HG03175 (cell line): ENCODE measurements around the gene AP3S1.
"Not testable (repeated sequence)": the region's sequence is repeated elsewhere in the genome, so short reads cannot be mapped to it uniquely, and the experiment has no call there.

Source experiments
- ATAC-seq: cut with Tn5 transposase; IDR thresholded peaks from one replicate; pipeline ENCODE4 v1.9.1; 2021; ENCODE audit warnings: mild to moderate bottlenecking, moderate library complexity; ENCODE audit not compliant: unreplicated experiment

The AP3S1 gene

GRCh38 chr5:115841382-115842088, at the start of gene AP3S1, which contains the start of gene ATG12:
AP3S1 (plus strand) TSS chr5:115841935; CDS start chr5:115842038, 103 bp downstream.
ATG12 (minus strand) TSS chr5:115841565; CDS start chr5:115841552, 13 bp downstream.
- ATAC-seq: peak; percentile 89

DNA sequence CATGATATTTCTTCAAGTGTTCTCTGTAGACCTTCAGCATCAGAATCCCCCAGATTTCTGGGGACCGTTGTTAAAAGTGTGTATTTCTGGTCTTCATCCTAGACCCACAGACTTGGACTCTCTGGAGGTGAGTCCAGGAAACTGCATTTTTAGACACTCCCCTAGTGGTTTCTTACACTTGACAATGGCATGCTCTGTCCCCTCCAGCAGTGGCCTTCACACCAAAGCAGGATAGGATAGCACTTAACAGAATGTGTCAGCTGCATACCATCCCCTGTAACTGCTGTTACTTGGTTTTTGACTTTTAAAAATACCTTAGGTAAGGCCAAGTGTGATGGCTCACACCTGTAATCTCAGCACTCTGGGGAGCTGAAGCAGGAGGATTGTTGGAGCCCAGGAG, 46.0 kb upstream of the AP3S1 start:
- no peak for ATAC-seq

- ATAC-seq: no peak
Observed at GRCh38 chr5:115796656-115797055, 45.1 kb upstream of the AP3S1 start.

DNA sequence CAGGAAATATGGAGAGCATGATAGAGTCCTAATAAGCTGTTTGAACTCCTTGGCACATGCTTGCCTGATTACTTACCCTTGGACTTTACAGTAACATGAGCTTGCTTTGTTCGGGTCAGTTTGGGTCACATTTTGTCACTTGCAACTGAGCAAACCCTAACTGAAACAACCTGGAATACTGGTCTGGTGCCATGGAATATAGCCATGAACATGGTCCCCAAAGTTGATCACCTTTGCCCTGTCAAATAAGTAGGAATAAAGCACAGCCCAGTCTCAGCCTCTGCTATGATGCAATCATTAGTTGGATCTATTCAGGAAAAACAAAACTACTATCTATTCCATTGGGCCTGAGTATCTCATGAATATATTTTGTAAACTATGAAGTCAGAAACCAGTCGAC, 43.5 kb upstream of the AP3S1 start:
- no peak for ATAC-seq

- no peak for ATAC-seq
Observed at GRCh38 chr5:115800108-115800507, 41.6 kb upstream of the AP3S1 start.

- ATAC-seq: no peak
Observed at GRCh38 chr5:115801152-115801551, 40.6 kb upstream of the AP3S1 start.

- ATAC-seq: no peak
Observed at GRCh38 chr5:115801984-115802383, 39.8 kb upstream of the AP3S1 start.

DNA sequence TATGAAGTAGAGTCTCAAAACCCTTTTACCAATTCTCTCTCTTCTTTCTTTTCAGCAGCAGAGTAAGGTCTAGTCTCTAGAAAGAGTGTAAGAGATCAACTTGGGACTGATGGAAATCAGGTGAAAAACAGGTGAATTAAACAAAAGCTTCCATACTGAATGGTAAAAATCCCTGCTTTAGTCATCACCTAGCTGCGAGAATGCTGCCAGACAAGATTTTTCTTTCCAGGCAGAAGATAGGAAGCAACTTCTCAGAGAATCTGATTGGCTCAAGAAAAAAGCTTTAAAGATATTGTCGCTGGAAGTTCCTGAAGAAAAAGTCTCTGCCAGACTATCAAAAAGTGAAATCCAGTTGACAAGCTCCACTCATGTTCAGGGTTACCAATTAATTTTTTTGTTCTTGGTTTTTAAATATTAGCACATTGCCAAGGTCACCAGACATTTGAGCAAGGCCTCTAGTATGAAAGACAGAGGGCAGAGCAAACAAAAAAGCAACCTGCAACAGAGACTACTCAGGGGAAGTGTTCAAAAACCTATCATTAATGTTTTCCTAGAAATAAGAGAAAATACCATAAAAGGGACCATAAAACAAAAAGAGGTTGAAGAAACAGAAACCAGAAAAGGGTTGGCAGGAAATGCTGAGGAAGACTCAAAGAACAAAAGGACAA, 34.6 kb upstream of the AP3S1 start:
- ATAC-seq: no peak

GRCh38 chr5:115807654-115808052, 34.1 kb upstream of the AP3S1 start:
- ATAC-seq: no peak

GRCh38 chr5:115808066-115808465, 33.7 kb upstream of the AP3S1 start:
- not testable (repeated sequence) for ATAC-seq

DNA sequence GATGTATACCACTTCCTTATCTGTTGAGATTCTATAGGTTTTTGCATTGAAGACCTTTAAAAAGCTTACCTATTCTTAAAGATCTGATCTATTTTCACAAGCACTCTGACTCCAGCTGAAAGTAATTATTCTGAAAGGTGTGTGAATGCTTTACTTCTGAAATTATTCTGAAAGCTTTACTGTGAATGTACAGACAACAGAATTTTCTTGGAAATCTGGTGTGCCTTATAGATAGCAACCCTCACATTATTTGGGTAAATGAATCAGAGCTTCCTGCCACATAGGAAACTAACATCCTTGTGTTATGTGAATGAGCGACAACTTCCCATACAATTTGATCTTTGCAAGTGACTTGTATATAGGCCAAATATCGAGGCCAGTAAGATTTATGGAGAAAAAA, 31.8 kb upstream of the AP3S1 start:
- no peak for ATAC-seq

- no peak for ATAC-seq
Observed at GRCh38 chr5:115810761-115811160, 31.0 kb upstream of the AP3S1 start.

GRCh38 chr5:115811406-115811805, 30.3 kb upstream of the AP3S1 start:
- ATAC-seq: no peak

DNA sequence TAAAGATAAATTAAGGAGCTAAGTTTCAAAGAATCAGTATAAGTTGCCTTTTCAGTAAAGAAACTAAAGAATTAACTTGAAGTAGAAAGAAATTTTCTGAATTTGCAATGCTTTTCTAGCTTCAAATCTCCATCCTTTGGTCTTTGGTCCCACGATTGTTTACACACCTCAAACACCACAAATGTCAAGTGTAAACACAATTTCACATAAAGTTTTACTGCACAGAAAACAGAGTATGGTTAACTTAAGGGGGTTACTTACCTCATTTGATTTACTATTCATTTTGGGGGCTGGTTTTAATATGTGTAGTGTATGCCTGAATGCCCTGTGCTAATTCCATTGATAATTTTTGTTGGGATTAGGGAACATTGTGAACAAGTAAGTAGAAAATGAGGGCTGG, 29.4 kb upstream of the AP3S1 start:
- ATAC-seq: no peak

DNA sequence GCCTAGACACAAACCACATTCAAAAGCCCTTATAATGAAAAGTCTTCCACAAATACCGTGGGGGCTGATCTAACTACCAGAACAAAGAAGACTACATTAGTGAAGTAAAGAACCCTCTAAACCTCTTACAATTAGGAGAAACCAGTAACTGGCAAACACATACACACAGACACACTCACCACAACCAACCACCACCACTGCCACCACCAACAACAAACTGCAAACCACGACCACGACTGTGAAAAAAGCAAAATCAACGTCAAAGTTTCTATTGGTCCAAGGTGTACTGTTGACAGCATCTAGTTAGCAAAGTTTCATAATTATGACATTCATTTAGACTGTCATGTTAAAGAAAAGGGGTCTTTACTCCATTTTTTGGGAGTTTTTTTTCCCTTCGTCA, 28.0 kb upstream of the AP3S1 start:
- no peak for ATAC-seq

DNA sequence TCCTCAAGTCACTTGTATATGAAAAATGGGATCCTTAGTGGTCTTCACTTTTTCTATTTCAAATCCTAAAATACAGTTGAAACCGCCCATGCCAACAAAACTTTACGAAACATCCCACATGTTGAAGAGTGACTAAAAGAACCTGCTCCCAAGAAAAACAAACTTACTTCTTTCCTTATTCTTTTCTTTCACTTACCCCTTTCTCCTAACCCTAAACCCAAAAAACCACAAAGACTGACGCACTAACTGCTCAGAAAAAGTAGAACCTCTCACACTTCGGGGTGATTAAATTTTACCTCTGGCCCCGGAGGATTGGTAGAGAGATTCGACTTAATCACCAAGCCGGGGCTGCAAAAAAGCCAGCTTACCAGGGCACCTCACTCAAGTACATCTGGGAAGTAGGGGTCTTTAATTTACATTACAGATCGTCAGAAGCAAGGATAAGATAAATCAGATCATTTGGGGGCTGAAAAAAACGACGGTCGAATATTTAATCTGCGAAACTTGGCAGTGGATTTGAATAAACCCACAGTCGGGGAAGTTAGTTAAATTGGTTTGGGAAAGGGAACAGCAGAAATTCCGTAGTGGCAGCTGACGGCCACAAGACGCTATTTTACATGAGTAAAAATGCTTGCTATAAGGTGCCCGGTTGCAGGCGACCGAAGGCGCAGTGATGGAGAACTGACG, 26.6 kb upstream of the AP3S1 start:
- ATAC-seq: no peak

DNA sequence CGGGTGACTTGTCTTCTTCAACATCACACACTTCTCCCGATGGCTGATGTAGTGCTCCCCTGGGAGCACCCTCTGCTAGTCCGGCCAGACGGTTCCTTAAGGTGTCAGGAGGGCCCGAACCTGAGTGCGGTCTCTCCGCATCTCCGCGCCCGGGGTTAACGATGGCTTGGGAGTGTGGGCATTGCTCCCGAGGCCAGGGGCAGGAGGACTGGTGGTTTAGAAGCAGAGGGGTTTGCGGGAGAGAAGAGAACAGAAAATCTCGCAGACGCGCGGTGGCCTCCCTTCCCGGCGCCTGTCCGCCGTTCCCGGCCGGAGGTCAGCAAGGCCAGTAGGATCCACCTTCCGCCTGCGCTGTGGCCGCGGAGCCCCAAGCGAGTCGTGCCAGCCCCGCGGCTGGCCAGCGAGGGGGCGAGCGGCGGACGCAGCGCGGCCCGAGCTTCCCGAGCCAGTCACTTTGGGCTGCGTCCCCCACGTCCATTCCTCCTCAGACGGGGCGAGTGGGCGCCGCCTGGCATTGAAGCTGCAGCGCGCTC, 26.0 kb upstream of the AP3S1 start:
- ATAC-seq: no peak

GRCh38 chr5:115816226-115817081, 25.3 kb upstream of the AP3S1 start, which contains the start of gene CDO1:
CDO1 (minus strand) TSS chr5:115816659; CDS start chr5:115816397, 262 bp downstream.
- ATAC-seq: no peak

GRCh38 chr5:115817386-115817785, 24.3 kb upstream of the AP3S1 start:
- ATAC-seq: no peak

DNA sequence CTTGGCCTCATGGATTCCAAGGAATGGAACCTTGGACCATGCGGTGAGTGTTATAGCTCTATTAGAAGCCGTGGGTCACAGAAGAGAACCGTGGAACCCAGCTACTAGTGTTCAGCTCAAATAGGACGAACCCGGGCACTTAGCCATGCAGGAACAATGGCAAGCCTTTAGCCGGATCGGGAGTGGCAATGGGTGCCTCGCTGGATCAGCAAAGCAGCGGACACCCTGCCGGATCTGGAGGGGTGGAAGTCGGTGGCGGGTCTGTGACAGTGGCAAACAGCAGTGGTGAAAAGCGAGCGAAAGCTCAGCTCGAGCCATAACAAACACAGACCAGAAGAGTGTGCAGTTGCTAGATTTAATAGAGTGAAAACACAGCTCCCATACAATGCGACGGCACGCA, 22.9 kb upstream of the AP3S1 start:
- no peak for ATAC-seq

- ATAC-seq: no peak
Observed at GRCh38 chr5:115820846-115821245, 20.9 kb upstream of the AP3S1 start.
